WTC11 (cell line): ENCODE results near the gene COX6B1. TPM values are rescaled to one million over a fixed set of nuclear protein-coding genes. Genes with fewer than 3 reads are reported as not detected.
A peak's percentile ranks its signal among the peaks of the same experiment; 100 is the strongest.

Experiments used
- ATAC-seq: fragments of 200-7000 bp; cut with Tn5 transposase; 2 replicates; pipeline ENCODE4 v1.10.0; 2021; ENCODE audit warnings: mild to moderate bottlenecking, moderate library complexity
- CTCF ChIA-PET: fragments of 300-600 bp; sonication (Branson Sonifier 250); formaldehyde crosslinking; loops from one replicate; lab custom pipeline; 2021; ENCODE audit warnings: antibody characterized with exemption; lab: Charles Lee
- POLR2A ChIA-PET: fragments of 350-600 bp; sonication (Branson Sonifier 250); formaldehyde crosslinking; loops from one replicate; lab custom pipeline; 2021; ENCODE audit warnings: antibody characterized with exemption; lab: Charles Lee
- DNase-seq: peaks from one replicate; pipeline ENCODE4 v3.0.0; 2021; ENCODE audit warnings: low spot score
- H3K27ac Mint-ChIP-seq: 2 replicates; pipeline ENCODE4 v1.8.0; 2021; ENCODE audit warnings: mixed read lengths
- H3K27me3 Mint-ChIP-seq: 2 replicates; pipeline ENCODE4 v1.8.0; 2021; ENCODE audit warnings: low read depth, mild to moderate bottlenecking, moderate library complexity, mixed read lengths
- H3K36me3 Mint-ChIP-seq: 2 replicates; pipeline ENCODE4 v1.8.0; 2021; ENCODE audit warnings: mixed read lengths
- H3K4me1 Mint-ChIP-seq: 2 replicates; pipeline ENCODE4 v1.8.0; 2022; ENCODE audit warnings: mixed read lengths
- H3K4me3 Mint-ChIP-seq: 2 replicates; pipeline ENCODE4 v1.8.0; 2021; ENCODE audit warnings: mild to moderate bottlenecking, moderate library complexity, mixed read lengths
- H3K9me3 Mint-ChIP-seq: 2 replicates; pipeline ENCODE4 v1.8.0; 2021; ENCODE audit warnings: mixed read lengths
- HMGA2 ChIP-seq: fragments of 250-450 bp; sonication (Bioruptor Pico); IDR thresholded peaks from 2 replicates; pipeline ENCODE4 v1.4.0; 2021; ENCODE audit warnings: mild to moderate bottlenecking, moderate library complexity
- KAT7 ChIP-seq: sonication (generic); formaldehyde crosslinking; IDR thresholded peaks from 2 replicates; pipeline ENCODE4 v1.8.1; 2023; ENCODE audit warnings: missing genetic modification reagents, mild to moderate bottlenecking, borderline replicate concordance
- NR1H2 ChIP-seq: sonication (generic); formaldehyde crosslinking; IDR thresholded peaks from 2 replicates; pipeline ENCODE4 v1.9.0; 2021; ENCODE audit warnings: mild to moderate bottlenecking, moderate library complexity, missing genetic modification reagents
- NR2C2 ChIP-seq: sonication (generic); formaldehyde crosslinking; IDR thresholded peaks from 2 replicates; pipeline ENCODE4 v1.8.0; 2022; ENCODE audit warnings: mild to moderate bottlenecking, missing genetic modification reagents
- RORB ChIP-seq: fragments of 250-450 bp; sonication (Bioruptor Pico); IDR thresholded peaks from 2 replicates; pipeline ENCODE4 v1.9.0; 2021; ENCODE audit warnings: mild to moderate bottlenecking
- SMAD4 ChIP-seq: sonication (generic); formaldehyde crosslinking; IDR thresholded peaks from 2 replicates; pipeline ENCODE4 v1.8.0; 2022; ENCODE audit warnings: mild to moderate bottlenecking, missing genetic modification reagents
- ZNF138 ChIP-seq: sonication (generic); formaldehyde crosslinking; conservative IDR thresholded peaks from 2 replicates; pipeline ENCODE4 v1.8.1; 2022; ENCODE audit warnings: mild to moderate bottlenecking, moderate library complexity, missing genetic modification reagents
- ZNF219 ChIP-seq: sonication (generic); formaldehyde crosslinking; IDR thresholded peaks from 2 replicates; pipeline ENCODE4 v1.8.0; 2023; ENCODE audit warnings: missing genetic modification reagents, mild to moderate bottlenecking, borderline replicate concordance
- ZNF317 ChIP-seq: sonication (generic); formaldehyde crosslinking; IDR thresholded peaks from 2 replicates; pipeline ENCODE4 v1.8.1; 2023; ENCODE audit warnings: low read depth, mild to moderate bottlenecking, moderate library complexity, missing genetic modification reagents, borderline replicate concordance
- ZNF416 ChIP-seq: fragments of 250-450 bp; sonication (Bioruptor Pico); IDR thresholded peaks from 2 replicates; pipeline ENCODE4 v1.9.0; 2021; ENCODE audit warnings: mild to moderate bottlenecking, inconsistent platforms
- ZNF423 ChIP-seq: fragments of 250-450 bp; sonication (Bioruptor Pico); IDR thresholded peaks from 2 replicates; pipeline ENCODE4 v2.1.2; 2022; ENCODE audit warnings: mild to moderate bottlenecking, moderate library complexity
- total RNA-seq: library from RNA; stranded (reverse); gene quantifications from 3 replicates; pipeline ENCODE4 v1.2.3, GENCODE V29; 2021
- TF ChIP-seq, protein P1 (sequence below): sonication (generic); formaldehyde crosslinking; IDR thresholded peaks from 2 replicates; pipeline ENCODE4 v1.8.1; 2023; ENCODE audit warnings: mild to moderate bottlenecking, moderate library complexity, missing genetic modification reagents
- TF ChIP-seq, protein P2 (sequence below): sonication (generic); formaldehyde crosslinking; IDR thresholded peaks from 2 replicates; pipeline ENCODE4 v1.8.0; 2022; ENCODE audit warnings: missing genetic modification reagents
- TF ChIP-seq, protein P3 (sequence below): sonication (generic); formaldehyde crosslinking; IDR thresholded peaks from 2 replicates; pipeline ENCODE4 v1.8.0; 2023; ENCODE audit warnings: mild to moderate bottlenecking, missing genetic modification reagents
- TF ChIP-seq, protein P4 (sequence below): sonication (generic); formaldehyde crosslinking; IDR thresholded peaks from 2 replicates; pipeline ENCODE4 v1.8.1; 2022; ENCODE audit warnings: missing genetic modification reagents, borderline replicate concordance

Gene COX6B1
- total RNA-seq, 1 experiment from 2014 or later = 536 TPM

DNA sequence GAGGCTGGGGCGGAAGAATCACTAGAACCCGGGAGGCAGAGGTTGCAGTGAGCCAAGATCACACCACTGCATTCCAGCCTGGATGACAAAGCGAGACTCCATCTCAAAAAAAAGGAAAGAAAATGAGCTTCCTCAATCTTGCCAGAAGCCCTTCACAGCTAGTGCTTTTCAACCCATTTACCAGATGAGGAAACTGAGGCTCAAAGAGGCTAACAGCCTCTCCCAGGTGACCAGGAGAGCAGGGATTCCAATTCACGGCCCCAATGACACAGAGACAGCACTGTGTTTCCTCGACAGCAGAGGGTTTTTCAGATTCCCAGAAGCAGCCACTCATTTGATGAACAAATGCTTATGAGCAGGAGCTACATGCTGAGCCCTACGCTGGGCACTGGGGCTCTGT lies 21.4 kb downstream of the COX6B1 start:
- Mint-ChIP-seq H3K4me3 (no peak overlapping the region), H3K27ac (peak overlapping the region; percentile 67; the same call in 1 of the 2 replicates), H3K9me3 (no peaks in the 10 kb centered on the region), H3K27me3 (peaks cover 47% of the 10 kb centered on the region), H3K36me3 (no peaks in the 10 kb centered on the region), H3K4me1 (peaks cover 12% of the 10 kb centered on the region; the same call in 1 of the 2 replicates)
- TF ChIP-seq, protein P1, sequence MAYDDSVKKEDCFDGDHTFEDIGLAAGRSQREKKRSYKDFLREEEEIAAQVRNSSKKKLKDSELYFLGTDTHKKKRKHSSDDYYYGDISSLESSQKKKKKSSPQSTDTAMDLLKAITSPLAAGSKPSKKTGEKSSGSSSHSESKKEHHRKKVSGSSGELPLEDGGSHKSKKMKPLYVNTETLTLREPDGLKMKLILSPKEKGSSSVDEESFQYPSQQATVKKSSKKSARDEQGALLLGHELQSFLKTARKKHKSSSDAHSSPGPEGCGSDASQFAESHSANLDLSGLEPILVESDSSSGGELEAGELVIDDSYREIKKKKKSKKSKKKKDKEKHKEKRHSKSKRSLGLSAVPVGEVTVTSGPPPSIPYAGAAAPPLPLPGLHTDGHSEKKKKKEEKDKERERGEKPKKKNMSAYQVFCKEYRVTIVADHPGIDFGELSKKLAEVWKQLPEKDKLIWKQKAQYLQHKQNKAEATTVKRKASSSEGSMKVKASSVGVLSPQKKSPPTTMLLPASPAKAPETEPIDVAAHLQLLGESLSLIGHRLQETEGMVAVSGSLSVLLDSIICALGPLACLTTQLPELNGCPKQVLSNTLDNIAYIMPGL (CRISPR knock-in tag) = no peak
- ChIA-PET CTCF (no interaction called here), POLR2A (interaction anchor here (0.5 kb wide), 1 partner anchor 42 kb away, joined by 7 read pairs; no protein-coding TSS in a partner anchor)
- ATAC-seq (no peak), DNase-seq (no peak)

DNA sequence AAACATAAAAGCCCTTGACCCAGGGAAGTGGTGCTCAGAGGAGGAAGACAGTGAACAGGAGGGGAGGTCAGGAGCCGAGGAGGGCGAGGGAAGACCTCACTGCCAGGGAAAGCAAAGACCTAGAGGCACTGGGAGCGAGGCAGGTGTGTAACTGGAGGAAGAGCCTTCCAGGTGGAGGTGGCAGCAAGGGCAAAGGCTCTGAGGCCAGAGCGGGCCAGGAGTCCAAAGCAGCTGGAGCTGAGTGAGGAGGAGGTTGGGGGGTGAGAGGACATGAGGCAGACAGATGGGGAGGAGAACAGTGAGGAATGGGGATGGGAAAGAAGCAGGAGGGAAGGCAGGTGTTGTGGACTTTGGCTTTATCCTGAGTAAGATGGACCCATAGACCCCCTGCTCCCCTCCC lies 21.9 kb downstream of the COX6B1 start:
- Mint-ChIP-seq H3K36me3 (no peaks in the 10 kb centered on the region), H3K4me1 (peaks cover 12% of the 10 kb centered on the region; the same call in 1 of the 2 replicates), H3K4me3 (no peak overlapping the region), H3K9me3 (no peaks in the 10 kb centered on the region), H3K27me3 (peaks cover 48% of the 10 kb centered on the region), H3K27ac (peak overlapping the region; percentile 67; the same call in 1 of the 2 replicates)
- CTCF ChIA-PET = interaction anchor here (0.6 kb wide), 1 partner anchor 12 kb away, joined by 3 read pairs; no protein-coding TSS in a partner anchor
- DNase-seq = no peak
- TF ChIP-seq ZNF416 (CRISPR knock-in tag) = no peak
- TF ChIP-seq, protein P2, sequence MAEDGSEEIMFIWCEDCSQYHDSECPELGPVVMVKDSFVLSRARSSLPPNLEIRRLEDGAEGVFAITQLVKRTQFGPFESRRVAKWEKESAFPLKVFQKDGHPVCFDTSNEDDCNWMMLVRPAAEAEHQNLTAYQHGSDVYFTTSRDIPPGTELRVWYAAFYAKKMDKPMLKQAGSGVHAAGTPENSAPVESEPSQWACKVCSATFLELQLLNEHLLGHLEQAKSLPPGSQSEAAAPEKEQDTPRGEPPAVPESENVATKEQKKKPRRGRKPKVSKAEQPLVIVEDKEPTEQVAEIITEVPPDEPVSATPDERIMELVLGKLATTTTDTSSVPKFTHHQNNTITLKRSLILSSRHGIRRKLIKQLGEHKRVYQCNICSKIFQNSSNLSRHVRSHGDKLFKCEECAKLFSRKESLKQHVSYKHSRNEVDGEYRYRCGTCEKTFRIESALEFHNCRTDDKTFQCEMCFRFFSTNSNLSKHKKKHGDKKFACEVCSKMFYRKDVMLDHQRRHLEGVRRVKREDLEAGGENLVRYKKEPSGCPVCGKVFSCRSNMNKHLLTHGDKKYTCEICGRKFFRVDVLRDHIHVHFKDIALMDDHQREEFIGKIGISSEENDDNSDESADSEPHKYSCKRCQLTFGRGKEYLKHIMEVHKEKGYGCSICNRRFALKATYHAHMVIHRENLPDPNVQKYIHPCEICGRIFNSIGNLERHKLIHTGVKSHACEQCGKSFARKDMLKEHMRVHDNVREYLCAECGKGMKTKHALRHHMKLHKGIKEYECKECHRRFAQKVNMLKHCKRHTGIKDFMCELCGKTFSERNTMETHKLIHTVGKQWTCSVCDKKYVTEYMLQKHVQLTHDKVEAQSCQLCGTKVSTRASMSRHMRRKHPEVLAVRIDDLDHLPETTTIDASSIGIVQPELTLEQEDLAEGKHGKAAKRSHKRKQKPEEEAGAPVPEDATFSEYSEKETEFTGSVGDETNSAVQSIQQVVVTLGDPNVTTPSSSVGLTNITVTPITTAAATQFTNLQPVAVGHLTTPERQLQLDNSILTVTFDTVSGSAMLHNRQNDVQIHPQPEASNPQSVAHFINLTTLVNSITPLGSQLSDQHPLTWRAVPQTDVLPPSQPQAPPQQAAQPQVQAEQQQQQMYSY = no peak
- TF ChIP-seq, protein P1 (CRISPR knock-in tag) = no peak
- TF ChIP-seq RORB (CRISPR knock-in tag) = no peak
- TF ChIP-seq, protein P3, sequence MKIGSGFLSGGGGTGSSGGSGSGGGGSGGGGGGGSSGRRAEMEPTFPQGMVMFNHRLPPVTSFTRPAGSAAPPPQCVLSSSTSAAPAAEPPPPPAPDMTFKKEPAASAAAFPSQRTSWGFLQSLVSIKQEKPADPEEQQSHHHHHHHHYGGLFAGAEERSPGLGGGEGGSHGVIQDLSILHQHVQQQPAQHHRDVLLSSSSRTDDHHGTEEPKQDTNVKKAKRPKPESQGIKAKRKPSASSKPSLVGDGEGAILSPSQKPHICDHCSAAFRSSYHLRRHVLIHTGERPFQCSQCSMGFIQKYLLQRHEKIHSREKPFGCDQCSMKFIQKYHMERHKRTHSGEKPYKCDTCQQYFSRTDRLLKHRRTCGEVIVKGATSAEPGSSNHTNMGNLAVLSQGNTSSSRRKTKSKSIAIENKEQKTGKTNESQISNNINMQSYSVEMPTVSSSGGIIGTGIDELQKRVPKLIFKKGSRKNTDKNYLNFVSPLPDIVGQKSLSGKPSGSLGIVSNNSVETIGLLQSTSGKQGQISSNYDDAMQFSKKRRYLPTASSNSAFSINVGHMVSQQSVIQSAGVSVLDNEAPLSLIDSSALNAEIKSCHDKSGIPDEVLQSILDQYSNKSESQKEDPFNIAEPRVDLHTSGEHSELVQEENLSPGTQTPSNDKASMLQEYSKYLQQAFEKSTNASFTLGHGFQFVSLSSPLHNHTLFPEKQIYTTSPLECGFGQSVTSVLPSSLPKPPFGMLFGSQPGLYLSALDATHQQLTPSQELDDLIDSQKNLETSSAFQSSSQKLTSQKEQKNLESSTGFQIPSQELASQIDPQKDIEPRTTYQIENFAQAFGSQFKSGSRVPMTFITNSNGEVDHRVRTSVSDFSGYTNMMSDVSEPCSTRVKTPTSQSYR (CRISPR knock-in tag) = no peak
- no peak for TF ChIP-seq NR2C2 (CRISPR knock-in tag)
- TF ChIP-seq, protein P4, sequence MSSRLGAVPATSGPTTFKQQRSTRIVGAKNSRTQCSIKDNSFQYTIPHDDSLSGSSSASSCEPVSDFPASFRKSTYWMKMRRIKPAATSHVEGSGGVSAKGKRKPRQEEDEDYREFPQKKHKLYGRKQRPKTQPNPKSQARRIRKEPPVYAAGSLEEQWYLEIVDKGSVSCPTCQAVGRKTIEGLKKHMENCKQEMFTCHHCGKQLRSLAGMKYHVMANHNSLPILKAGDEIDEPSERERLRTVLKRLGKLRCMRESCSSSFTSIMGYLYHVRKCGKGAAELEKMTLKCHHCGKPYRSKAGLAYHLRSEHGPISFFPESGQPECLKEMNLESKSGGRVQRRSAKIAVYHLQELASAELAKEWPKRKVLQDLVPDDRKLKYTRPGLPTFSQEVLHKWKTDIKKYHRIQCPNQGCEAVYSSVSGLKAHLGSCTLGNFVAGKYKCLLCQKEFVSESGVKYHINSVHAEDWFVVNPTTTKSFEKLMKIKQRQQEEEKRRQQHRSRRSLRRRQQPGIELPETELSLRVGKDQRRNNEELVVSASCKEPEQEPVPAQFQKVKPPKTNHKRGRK (CRISPR knock-in tag) = no peak
- no peak for TF ChIP-seq SMAD4
- TF ChIP-seq KAT7 (CRISPR knock-in tag) = no peak
- no peak for TF ChIP-seq ZNF423
- TF ChIP-seq ZNF138 (CRISPR knock-in tag) = no peak
- no peak for TF ChIP-seq HMGA2 (CRISPR knock-in tag)
- no peak for TF ChIP-seq ZNF317
- TF ChIP-seq ZNF219 (CRISPR knock-in tag) = no peak
- TF ChIP-seq NR1H2 (CRISPR knock-in tag) = no peak
- POLR2A ChIA-PET = interaction anchor here (0.5 kb wide), 1 partner anchor 42 kb away, joined by 7 read pairs; no protein-coding TSS in a partner anchor
- no peak for ATAC-seq
